K562 (cell line): ENCODE results near the gene ZNF800. TPM values are rescaled to one million over a fixed set of nuclear protein-coding genes. Genes with fewer than 3 reads are reported as not detected.

Experiments
- ETV6 ChIP-seq, 3 experiments: fragments of 150-350 bp in 1 of 3; sonication (generic) in 1 of 3; formaldehyde crosslinking in 1 of 3; IDR thresholded peaks; 2 replicates each; pipeline versions ENCODE4 v1.6.1 to v1.8.0; 2014 to 2022; ENCODE audit warnings: borderline replicate concordance in 2 of 3, low read depth in 2 of 3, antibody characterized with exemption in 1 of 3, low read length in 1 of 3, mild to moderate bottlenecking in 1 of 3, missing genetic modification reagents in 1 of 3
- HLTF ChIP-seq: fragments of 450-650 bp; IDR thresholded peaks from 2 replicates; pipeline ENCODE4 v1.6.1; 2016
- HSF4 ChIP-seq: fragments of 250-450 bp; sonication (Bioruptor Pico); IDR thresholded peaks from 2 replicates; pipeline ENCODE4 v2.1.2; 2022; ENCODE audit warnings: mild to moderate bottlenecking, moderate library complexity, borderline replicate concordance
- KLF6 ChIP-seq: fragments of 250-450 bp; sonication (Bioruptor Pico); IDR thresholded peaks from 2 replicates; pipeline ENCODE4 v1.4.0; 2020; ENCODE audit warnings: mild to moderate bottlenecking, moderate library complexity, borderline replicate concordance
- RBFOX2 ChIP-seq: fragments of 200-400 bp; formaldehyde crosslinking; IDR thresholded peaks from 2 replicates; pipeline ENCODE4 v1.6.1; 2017; ENCODE audit warnings: low read depth, mild to moderate bottlenecking, low read length, moderate library complexity
- SIX5 ChIP-seq, 2 experiments: IDR thresholded peaks; 2 replicates each; pipeline ENCODE4 v1.6.1; 2011; ENCODE audit warnings: low read length in 2 of 2, borderline replicate concordance in 1 of 2, low read depth in 1 of 2, mild to moderate bottlenecking in 1 of 2, moderate library complexity in 1 of 2; ENCODE audit not compliant: insufficient read depth in 1 of 2
- polyA plus RNA-seq, 8 experiments: library from polyadenylated mRNA; depleted of rRNA in 4 of 8; stranded (reverse) in 5 of 8; unstranded in 3 of 8; fragments of >200 nt; fragmentation: Nextera tagmentation in 2 of 8; fragmentation: Illumina TruSeq in 1 of 8; extraction: Ambion mirVana in 2 of 8; extraction: Trizol in 1 of 8; gene quantifications; 2 replicates each; pipeline versions ENCODE4 v1.2.1 to v1.2.3, GENCODE V29; 2011 to 2014; ENCODE audit warnings: inconsistent platforms in 1 of 8, missing spikeins in 1 of 8
- total RNA-seq, 7 experiments: library from RNA; depleted of rRNA in 6 of 7; stranded (reverse); fragments of >200 nt in 6 of 7; fragmentation: Illumina TruSeq in 2 of 7; extraction: Trizol in 2 of 7; gene quantifications; 2 replicates each; pipeline versions ENCODE4 v1.2.1 to v1.2.3, GENCODE V29; 2011 to 2021; ENCODE audit warnings: low replicate concordance in 1 of 7
- TF ChIP-seq, protein P1 (sequence below), 2 experiments: fragments of 150-350 bp in 1 of 2; IDR thresholded peaks; 2 replicates each; pipeline ENCODE4 v1.6.1; 2012 to 2016; ENCODE audit warnings: low read depth in 2 of 2, low read length in 2 of 2, mild to moderate bottlenecking in 1 of 2, moderate library complexity in 1 of 2
- TF ChIP-seq, protein P2 (sequence below): sonication (generic); formaldehyde crosslinking; IDR thresholded peaks from 2 replicates; pipeline ENCODE4 v1.8.1; 2022; ENCODE audit warnings: missing genetic modification reagents

ZNF800 gene
- total and polyA plus RNA-seq, 9 of the 15 experiments (the other 6 are each of a cell fraction or from before 2014, with no cell fraction given) = 7.5 to 58.3 (median 33.4) TPM

DNA sequence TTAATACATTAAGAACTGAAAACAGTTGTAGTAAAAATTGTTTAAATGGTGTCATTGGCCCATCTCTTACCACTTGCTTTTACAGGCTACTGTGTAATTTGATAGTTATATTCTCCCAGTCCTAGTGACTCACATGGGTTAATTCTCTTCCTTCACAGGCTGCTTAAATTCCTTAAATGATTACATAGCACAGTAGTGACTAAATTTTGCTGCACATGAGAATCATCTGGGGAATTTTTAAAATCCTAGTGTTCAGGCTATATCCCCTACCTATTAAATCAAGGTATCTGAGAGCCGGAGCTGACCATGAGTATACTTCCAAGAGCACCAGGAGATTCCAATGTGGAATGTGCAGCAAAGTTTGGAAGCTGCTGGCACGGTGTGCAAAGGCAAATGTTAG lies 45.3 kb upstream of the ZNF800 start (continued):
- TF ChIP-seq SIX5 (IDR thresholded peaks at IDR 0.05; ENCODE audit: borderline replicate concordance in 1 of 2, insufficient read depth in 1 of 2, low read depth in 1 of 2, low read length in 2 of 2) (no peak), KLF6 (CRISPR knock-in tag) (no peak), HSF4 (no peak), ETV6 (IDR thresholded peaks at IDR 0.05; ENCODE audit: borderline replicate concordance in 1 of 2, low read depth in 2 of 2, low read length in 1 of 2) (no peak), ETV6 (CRISPR knock-in tag; IDR thresholded peaks at IDR 0.05; ENCODE audit: borderline replicate concordance) (no peak), RBFOX2 (no peak), HLTF (no peak)
- TF ChIP-seq, protein P1, sequence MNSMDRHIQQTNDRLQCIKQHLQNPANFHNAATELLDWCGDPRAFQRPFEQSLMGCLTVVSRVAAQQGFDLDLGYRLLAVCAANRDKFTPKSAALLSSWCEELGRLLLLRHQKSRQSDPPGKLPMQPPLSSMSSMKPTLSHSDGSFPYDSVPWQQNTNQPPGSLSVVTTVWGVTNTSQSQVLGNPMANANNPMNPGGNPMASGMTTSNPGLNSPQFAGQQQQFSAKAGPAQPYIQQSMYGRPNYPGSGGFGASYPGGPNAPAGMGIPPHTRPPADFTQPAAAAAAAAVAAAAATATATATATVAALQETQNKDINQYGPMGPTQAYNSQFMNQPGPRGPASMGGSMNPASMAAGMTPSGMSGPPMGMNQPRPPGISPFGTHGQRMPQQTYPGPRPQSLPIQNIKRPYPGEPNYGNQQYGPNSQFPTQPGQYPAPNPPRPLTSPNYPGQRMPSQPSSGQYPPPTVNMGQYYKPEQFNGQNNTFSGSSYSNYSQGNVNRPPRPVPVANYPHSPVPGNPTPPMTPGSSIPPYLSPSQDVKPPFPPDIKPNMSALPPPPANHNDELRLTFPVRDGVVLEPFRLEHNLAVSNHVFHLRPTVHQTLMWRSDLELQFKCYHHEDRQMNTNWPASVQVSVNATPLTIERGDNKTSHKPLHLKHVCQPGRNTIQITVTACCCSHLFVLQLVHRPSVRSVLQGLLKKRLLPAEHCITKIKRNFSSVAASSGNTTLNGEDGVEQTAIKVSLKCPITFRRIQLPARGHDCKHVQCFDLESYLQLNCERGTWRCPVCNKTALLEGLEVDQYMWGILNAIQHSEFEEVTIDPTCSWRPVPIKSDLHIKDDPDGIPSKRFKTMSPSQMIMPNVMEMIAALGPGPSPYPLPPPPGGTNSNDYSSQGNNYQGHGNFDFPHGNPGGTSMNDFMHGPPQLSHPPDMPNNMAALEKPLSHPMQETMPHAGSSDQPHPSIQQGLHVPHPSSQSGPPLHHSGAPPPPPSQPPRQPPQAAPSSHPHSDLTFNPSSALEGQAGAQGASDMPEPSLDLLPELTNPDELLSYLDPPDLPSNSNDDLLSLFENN (IDR thresholded peaks at IDR 0.05; ENCODE audit: low read depth in 2 of 2, low read length in 2 of 2) = no peak
- TF ChIP-seq, protein P2, sequence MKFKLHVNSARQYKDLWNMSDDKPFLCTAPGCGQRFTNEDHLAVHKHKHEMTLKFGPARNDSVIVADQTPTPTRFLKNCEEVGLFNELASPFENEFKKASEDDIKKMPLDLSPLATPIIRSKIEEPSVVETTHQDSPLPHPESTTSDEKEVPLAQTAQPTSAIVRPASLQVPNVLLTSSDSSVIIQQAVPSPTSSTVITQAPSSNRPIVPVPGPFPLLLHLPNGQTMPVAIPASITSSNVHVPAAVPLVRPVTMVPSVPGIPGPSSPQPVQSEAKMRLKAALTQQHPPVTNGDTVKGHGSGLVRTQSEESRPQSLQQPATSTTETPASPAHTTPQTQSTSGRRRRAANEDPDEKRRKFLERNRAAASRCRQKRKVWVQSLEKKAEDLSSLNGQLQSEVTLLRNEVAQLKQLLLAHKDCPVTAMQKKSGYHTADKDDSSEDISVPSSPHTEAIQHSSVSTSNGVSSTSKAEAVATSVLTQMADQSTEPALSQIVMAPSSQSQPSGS (CRISPR knock-in tag) = no peak
